ENCODE measurements around the gene CARD10. TPM values are rescaled to one million over a fixed set of nuclear protein-coding genes. Genes with fewer than 3 reads are reported as not detected.
"Not testable (repeated sequence)": the region's sequence is repeated elsewhere in the genome, so short reads cannot be mapped to it uniquely, and the experiment has no call there.

The CARD10 gene
- total and polyA plus RNA-seq, 8 donors = 9.9 to 30.2 (median 13.9) TPM

GRCh38 chr22:37535159-37535558 lies 15.9 kb upstream of the CARD10 start:
- FAIRE-seq (no peak), DNase-seq (peak in 1 of 6 donors; percentile 8)

GRCh38 chr22:37534445-37534844 lies 15.2 kb upstream of the CARD10 start:
- intact Hi-C loops (cut with DNase I) = no loop called here
- H3K4me3 ChIP-seq = no peak overlapping the region
- H3K36me3 ChIP-seq = no peaks in the 10 kb centered on the region
- H3K4me1 ChIP-seq = peaks cover 0 to 13% (median 4%) of the 10 kb centered on the region in 3 donors
- 89 to 95% methylated on average over 3 of the region's 3 CpGs for WGBS, 2 donors
- FAIRE-seq (no peak), ATAC-seq (no peak), DNase-seq (peak in 1 of 6 donors; percentile 1)
- H3K27me3 ChIP-seq = no peaks in the 10 kb centered on the region
- H3K9me3 ChIP-seq = no peaks in the 10 kb centered on the region
- TF ChIP-seq CTCF (IDR thresholded peaks at IDR 0.05) = no peak
- no peak overlapping the region for H3K27ac ChIP-seq

More at GRCh38 chr22:37535159-37535558, 15.9 kb upstream of the CARD10 start:
- no peaks in the 10 kb centered on the region for H3K9me3 ChIP-seq
- H3K27me3 ChIP-seq = no peaks in the 10 kb centered on the region
- no peak overlapping the region for H3K27ac ChIP-seq
- no peak for ATAC-seq
- TF ChIP-seq CTCF (IDR thresholded peaks at IDR 0.05) = no peak
- no peak overlapping the region for H3K4me3 ChIP-seq
- H3K4me1 ChIP-seq = peaks cover 0 to 8% (median 4%) of the 10 kb centered on the region in 3 donors
- no peaks in the 10 kb centered on the region for H3K36me3 ChIP-seq
- intact Hi-C loops (cut with DNase I) = loop anchor here in 1 of 3 donors (5.0 kb wide), 1 partner anchor 62 kb away; no protein-coding TSS in a partner anchor
- 64 to 71% methylated on average over 6 of the region's 6 CpGs for WGBS, 2 donors

- H3K27me3 ChIP-seq = no peaks in the 10 kb centered on the region
- ATAC-seq = peak in 2 of 4 donors; percentile 8 to 16
- WGBS, 2 donors = 28 to 44% methylated on average over 9 of the region's 9 CpGs
- H3K27ac ChIP-seq = no peak overlapping the region
- H3K36me3 ChIP-seq = no peaks in the 10 kb centered on the region
- no peaks in the 10 kb centered on the region for H3K9me3 ChIP-seq
- TF ChIP-seq CTCF (IDR thresholded peaks at IDR 0.05) = no peak
- no peak for FAIRE-seq
- peaks cover 0 to 10% (median under 1%) of the 10 kb centered on the region in 3 donors for H3K4me1 ChIP-seq
- no peak for DNase-seq
- no peak overlapping the region for H3K4me3 ChIP-seq
- intact Hi-C loops (cut with DNase I) = no loop called here
Observed at GRCh38 chr22:37533995-37534394, 14.8 kb upstream of the CARD10 start.

- Histone ChIP-seq H3K9me3 (no peaks in the 10 kb centered on the region), H3K27ac (no peak overlapping the region), H3K27me3 (no peaks in the 10 kb centered on the region), H3K4me3 (no peak overlapping the region), H3K36me3 (no peaks in the 10 kb centered on the region), H3K4me1 (peaks cover 0 to 5% (median 0%) of the 10 kb centered on the region in 3 donors)
- TF ChIP-seq CTCF (IDR thresholded peaks at IDR 0.05) = no peak
- 29 to 43% methylated on average over 2 of the region's 2 CpGs for WGBS, 2 donors
- ATAC-seq = peak in 2 of 4 donors; percentile 25 to 47
- no peak for FAIRE-seq
- peak in 1 of 6 donors; percentile 2 for DNase-seq
- intact Hi-C loops (cut with DNase I) = no loop called here
Observed at GRCh38 chr22:37529652-37530345, 10.6 kb upstream of the CARD10 start.

GRCh38 chr22:37527952-37528351 lies 8.7 kb upstream of the CARD10 start:
- H3K36me3 ChIP-seq; FAIRE-seq; H3K4me3 ChIP-seq; H3K27me3 ChIP-seq; H3K27ac ChIP-seq; H3K4me1 ChIP-seq; ATAC-seq; DNase-seq; H3K9me3 ChIP-seq; intact Hi-C loops (cut with DNase I): not testable (repeated sequence)
- 87 to 93% methylated on average over 9 of the region's 9 CpGs for WGBS, 2 donors

- FAIRE-seq; H3K4me1 ChIP-seq; H3K36me3 ChIP-seq; ATAC-seq; intact Hi-C loops (cut with DNase I); H3K4me3 ChIP-seq; H3K27me3 ChIP-seq; H3K9me3 ChIP-seq; H3K27ac ChIP-seq: not testable (repeated sequence)
- WGBS, 2 donors = 90 to 95% methylated on average over 9 of the region's 9 CpGs
- DNase-seq = peak in 1 of 6 donors; percentile 2
Observed at GRCh38 chr22:37527081-37527752, 8.0 kb upstream of the CARD10 start.

Measured in pancreas (tissue), 10 donors.